Activated T-cell treated with anti-CD3 and anti-CD28 coated beads, Interleukin-2, amount 50 U/mL, for 24 hours (primary cell): ENCODE measurements around the gene DLGAP5.
A peak's percentile ranks its signal among the peaks of the same experiment; 100 is the strongest.

Experiments used
- DNase-seq: peaks from one replicate; pipeline ENCODE4 v3.0.0-alpha.2; 2020
- H3K27ac Mint-ChIP-seq: 2 replicates; pipeline ENCODE4 v1.8.0; 2020; ENCODE audit warnings: mild to moderate bottlenecking, mixed read lengths
- H3K27me3 Mint-ChIP-seq: 2 replicates; pipeline ENCODE4 v1.8.0; 2020; ENCODE audit warnings: mixed read lengths
- H3K36me3 Mint-ChIP-seq: 2 replicates; pipeline ENCODE4 v1.8.0; 2020; ENCODE audit warnings: low read depth, mixed read lengths
- H3K4me1 Mint-ChIP-seq: 2 replicates; pipeline ENCODE4 v1.8.0; 2020; ENCODE audit warnings: low read depth, mixed read lengths
- H3K4me3 Mint-ChIP-seq: 2 replicates; pipeline ENCODE4 v1.8.0; 2020; ENCODE audit warnings: mild to moderate bottlenecking, moderate library complexity, mixed read lengths
- H3K9me3 Mint-ChIP-seq: 2 replicates; pipeline ENCODE4 v1.8.0; 2020; ENCODE audit warnings: mixed read lengths

The DLGAP5 gene

GRCh38 chr14:55146425-55146824 lies 45.0 kb downstream of the DLGAP5 start:
- peaks cover 38% of the 10 kb centered on the region for H3K36me3 Mint-ChIP-seq
- H3K27me3 Mint-ChIP-seq, result no peaks in the 10 kb centered on the region
- H3K4me1 Mint-ChIP-seq, result peaks cover 4% of the 10 kb centered on the region
- no peak for DNase-seq
- H3K4me3 Mint-ChIP-seq, result no peak overlapping the region
- H3K27ac Mint-ChIP-seq, result no peak overlapping the region
- no peaks in the 10 kb centered on the region for H3K9me3 Mint-ChIP-seq

- Mint-ChIP-seq H3K4me3 (no peak overlapping the region), H3K36me3 (peaks cover 39% of the 10 kb centered on the region), H3K27ac (no peak overlapping the region), H3K27me3 (no peaks in the 10 kb centered on the region), H3K4me1 (peaks cover 4% of the 10 kb centered on the region), H3K9me3 (no peaks in the 10 kb centered on the region)
- no peak for DNase-seq
Measured at GRCh38 chr14:55142466-55142865, 48.9 kb downstream of the DLGAP5 start.

- Mint-ChIP-seq H3K9me3 (no peaks in the 10 kb centered on the region), H3K4me1 (peaks cover 4% of the 10 kb centered on the region), H3K36me3 (peaks cover 39% of the 10 kb centered on the region), H3K27ac (no peak overlapping the region), H3K27me3 (no peaks in the 10 kb centered on the region), H3K4me3 (no peak overlapping the region)
- no peak for DNase-seq
Measured at GRCh38 chr14:55141825-55142224, 49.6 kb downstream of the DLGAP5 start.

GRCh38 chr14:55139696-55140509 lies 51.5 kb downstream of the DLGAP5 start:
- Mint-ChIP-seq H3K27ac (no peak overlapping the region), H3K36me3 (peaks cover 31% of the 10 kb centered on the region), H3K9me3 (no peaks in the 10 kb centered on the region), H3K27me3 (no peaks in the 10 kb centered on the region), H3K4me1 (peaks cover 4% of the 10 kb centered on the region), H3K4me3 (no peak overlapping the region)
- no peak for DNase-seq

GRCh38 chr14:55139141-55139540 lies 52.2 kb downstream of the DLGAP5 start:
- Mint-ChIP-seq H3K4me3 (no peak overlapping the region), H3K36me3 (peaks cover 27% of the 10 kb centered on the region), H3K9me3 (no peaks in the 10 kb centered on the region), H3K27ac (no peak overlapping the region), H3K4me1 (peaks cover 4% of the 10 kb centered on the region), H3K27me3 (no peaks in the 10 kb centered on the region)
- no peak for DNase-seq

- Mint-ChIP-seq H3K36me3 (peaks cover 24% of the 10 kb centered on the region), H3K9me3 (no peaks in the 10 kb centered on the region), H3K4me1 (no peaks in the 10 kb centered on the region), H3K27ac (no peak overlapping the region), H3K4me3 (no peak overlapping the region), H3K27me3 (no peaks in the 10 kb centered on the region)
- DNase-seq, result no peak
Measured at GRCh38 chr14:55138091-55138490, 53.3 kb downstream of the DLGAP5 start.

GRCh38 chr14:55136885-55137786 lies 54.2 kb downstream of the DLGAP5 start:
- H3K9me3 Mint-ChIP-seq, result no peaks in the 10 kb centered on the region
- no peak for DNase-seq
- H3K36me3 Mint-ChIP-seq, result peaks cover 24% of the 10 kb centered on the region
- H3K27ac Mint-ChIP-seq, result no peak overlapping the region
- no peaks in the 10 kb centered on the region for H3K27me3 Mint-ChIP-seq
- H3K4me1 Mint-ChIP-seq, result no peaks in the 10 kb centered on the region
- H3K4me3 Mint-ChIP-seq, result no peak overlapping the region

- H3K4me1 Mint-ChIP-seq, result peaks cover 3% of the 10 kb centered on the region
- H3K27me3 Mint-ChIP-seq, result peaks cover 3% of the 10 kb centered on the region
- no peaks in the 10 kb centered on the region for H3K9me3 Mint-ChIP-seq
- H3K27ac Mint-ChIP-seq, result no peak overlapping the region
- no peak for DNase-seq
- peaks cover 20% of the 10 kb centered on the region for H3K36me3 Mint-ChIP-seq
- no peak overlapping the region for H3K4me3 Mint-ChIP-seq
Measured at GRCh38 chr14:55136241-55136640, 55.1 kb downstream of the DLGAP5 start.

GRCh38 chr14:55133416-55133815 lies 58.0 kb downstream of the DLGAP5 start:
- no peak for DNase-seq
- H3K27ac Mint-ChIP-seq, result no peak overlapping the region
- no peaks in the 10 kb centered on the region for H3K9me3 Mint-ChIP-seq
- H3K36me3 Mint-ChIP-seq, result no peaks in the 10 kb centered on the region
- no peak overlapping the region for H3K4me3 Mint-ChIP-seq
- peaks cover 21% of the 10 kb centered on the region for H3K27me3 Mint-ChIP-seq
- H3K4me1 Mint-ChIP-seq, result peaks cover 14% of the 10 kb centered on the region

- Mint-ChIP-seq H3K4me3 (no peak overlapping the region), H3K27ac (no peak overlapping the region)
- no peak for DNase-seq
Measured at GRCh38 chr14:55131370-55132137, 59.8 kb downstream of the DLGAP5 start.

GRCh38 chr14:55130196-55130550 lies 61.2 kb downstream of the DLGAP5 start:
- peak overlapping the region; percentile 74 for H3K4me3 Mint-ChIP-seq
- no peak for DNase-seq
- H3K9me3 Mint-ChIP-seq, result no peaks in the 10 kb centered on the region
- peaks cover 27% of the 10 kb centered on the region for H3K4me1 Mint-ChIP-seq
- H3K27me3 Mint-ChIP-seq, result peaks cover 36% of the 10 kb centered on the region
- H3K27ac Mint-ChIP-seq, result no peak overlapping the region
- H3K36me3 Mint-ChIP-seq, result no peaks in the 10 kb centered on the region

More at GRCh38 chr14:55131370-55132137, 59.8 kb downstream of the DLGAP5 start:
- H3K27me3 Mint-ChIP-seq, result peaks cover 36% of the 10 kb centered on the region
- H3K9me3 Mint-ChIP-seq, result no peaks in the 10 kb centered on the region
- no peaks in the 10 kb centered on the region for H3K36me3 Mint-ChIP-seq
- H3K4me1 Mint-ChIP-seq, result peaks cover 14% of the 10 kb centered on the region

- Mint-ChIP-seq H3K27ac (peak overlapping the region; percentile 44), H3K4me1 (peaks cover 27% of the 10 kb centered on the region), H3K27me3 (peaks cover 36% of the 10 kb centered on the region), H3K4me3 (peak overlapping the region; percentile 74), H3K9me3 (no peaks in the 10 kb centered on the region), H3K36me3 (no peaks in the 10 kb centered on the region)
- DNase-seq, result peak; percentile 69
Measured at GRCh38 chr14:55129428-55130195, 61.8 kb downstream of the DLGAP5 start.

- peak within 1 kb of the TSS; percentile 74 for H3K4me3 Mint-ChIP-seq
- H3K4me1 Mint-ChIP-seq, result peaks cover 27% of the 10 kb centered on the region
- H3K36me3 Mint-ChIP-seq, result no peaks in the 10 kb centered on the region
- peak within 1 kb of the TSS; percentile 44 for H3K27ac Mint-ChIP-seq
- peaks cover 36% of the 10 kb centered on the region for H3K27me3 Mint-ChIP-seq
- peak; percentile 63 for DNase-seq
- H3K9me3 Mint-ChIP-seq, result no peaks in the 10 kb centered on the region
Measured at GRCh38 chr14:55129086-55129427, 62.3 kb downstream of the DLGAP5 start, which contains the start of gene LGALS3. Gene LGALS3 (plus strand): TSS chr14:55129252. CDS start chr14:55137374, 8,122 bp downstream.
